Ovary (tissue), 3 donors: ENCODE measurements around the gene MBP.

Experiments used
- CTCF ChIP-seq, 3 donors: fragments of 450-650 bp in 2 of 3; fragments of 200-600 bp in 1 of 3; IDR thresholded peaks; one replicate each; pipeline versions ENCODE4 v1.5.1 to v1.8.0; 2016 to 2022; ENCODE audit warnings: antibody characterized with exemption in 3 of 3, mild to moderate bottlenecking in 1 of 3
- EP300 ChIP-seq: sonication (generic); formaldehyde crosslinking; IDR thresholded peaks from one replicate; pipeline ENCODE4 v1.6.1; 2017; ENCODE audit warnings: antibody characterized with exemption
- donor health status: DM: no; HTN: no; CAD: no.

- TF ChIP-seq CTCF (IDR thresholded peaks at IDR 0.05) (no peak), EP300 (no peak)
Observed at GRCh38 chr18:77049938-77050337, 82.6 kb downstream of the MBP start.
